Suprapubic skin (tissue), 3 donors: ENCODE results near the gene RASGRP3.

Source experiments
- CTCF ChIP-seq, 2 donors: fragments of 200-600 bp in 1 of 2; fragments of 450-650 bp in 1 of 2; sonication (generic) in 1 of 2; IDR thresholded peaks; one replicate each; pipeline ENCODE4 v1.5.1; 2016 to 2019; ENCODE audit warnings: antibody characterized with exemption in 2 of 2, mild to moderate bottlenecking in 1 of 2, moderate library complexity in 1 of 2
- POLR2A ChIP-seq, 2 donors: fragments of 450-650 bp; IDR thresholded peaks; one replicate each; pipeline ENCODE4 v1.6.1; 2017; ENCODE audit warnings: antibody characterized with exemption in 2 of 2, mild to moderate bottlenecking in 2 of 2, moderate library complexity in 2 of 2

- TF ChIP-seq CTCF (IDR thresholded peaks at IDR 0.05) (no peak), POLR2A (IDR thresholded peaks at IDR 0.05) (no peak)
These were observed 130.8 kb downstream of the RASGRP3 start for GRCh38 chr2:33607251-33607721.
